ENCODE results near the gene MCC. TPM values are rescaled to one million over a fixed set of nuclear protein-coding genes. Genes with fewer than 3 reads are reported as not detected.

The MCC gene
- total RNA-seq, 1 experiment from 2014 or later: 7.6 TPM

DNA sequence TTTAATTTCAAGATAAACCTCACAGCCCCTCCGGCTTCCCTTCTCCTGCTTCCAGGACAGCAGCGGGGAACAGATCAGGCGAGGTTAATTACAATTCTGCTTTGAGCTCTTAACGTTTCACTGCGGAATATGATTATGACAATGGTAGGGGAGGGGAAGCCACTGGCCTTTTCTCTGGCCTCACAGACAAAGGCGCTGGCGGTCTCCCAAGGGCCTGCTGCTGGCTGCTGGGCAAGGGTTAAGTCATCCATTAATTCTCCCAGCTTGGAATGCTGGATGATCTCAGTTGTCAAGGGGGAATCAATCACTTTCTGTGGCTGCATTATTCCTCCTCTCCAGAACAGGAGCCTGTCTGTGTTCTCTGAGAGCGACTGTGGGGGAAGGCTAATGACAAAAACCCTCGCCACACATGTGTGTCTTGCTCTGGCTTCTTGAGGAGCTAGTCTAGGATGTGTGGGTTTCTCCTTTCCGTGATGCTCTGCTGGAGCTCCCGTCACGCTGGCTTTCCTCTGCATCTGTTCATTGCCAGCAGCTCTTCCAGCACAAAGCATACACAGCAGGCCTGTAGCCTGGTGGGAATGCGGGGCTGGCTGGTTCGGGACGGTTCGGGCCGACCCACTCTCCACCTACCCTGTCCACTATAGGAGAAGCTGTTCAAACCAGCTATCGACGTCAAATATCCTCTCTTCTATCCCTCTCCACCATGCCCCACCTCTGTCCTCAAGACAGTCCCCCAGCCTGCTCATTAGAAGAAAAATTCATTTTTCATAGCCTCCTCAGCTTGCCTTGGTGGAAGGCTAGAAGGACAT lies 428.8 kb downstream of the MCC start:
- no peak overlapping the region for H3K23ac ChIP-seq (ENCODE audit: insufficient read length, low read depth, low read length)
- no peak overlapping the region for H3K18ac ChIP-seq (ENCODE audit: insufficient read length, low read depth, low read length)
- no peak overlapping the region for H2BK120ac ChIP-seq (ENCODE audit: low read depth, low read length, poor library complexity, severe bottlenecking)
- no peak overlapping the region for H2BK5ac ChIP-seq (ENCODE audit: insufficient read length, low read length)
- TF ChIP-seq, protein P1, sequence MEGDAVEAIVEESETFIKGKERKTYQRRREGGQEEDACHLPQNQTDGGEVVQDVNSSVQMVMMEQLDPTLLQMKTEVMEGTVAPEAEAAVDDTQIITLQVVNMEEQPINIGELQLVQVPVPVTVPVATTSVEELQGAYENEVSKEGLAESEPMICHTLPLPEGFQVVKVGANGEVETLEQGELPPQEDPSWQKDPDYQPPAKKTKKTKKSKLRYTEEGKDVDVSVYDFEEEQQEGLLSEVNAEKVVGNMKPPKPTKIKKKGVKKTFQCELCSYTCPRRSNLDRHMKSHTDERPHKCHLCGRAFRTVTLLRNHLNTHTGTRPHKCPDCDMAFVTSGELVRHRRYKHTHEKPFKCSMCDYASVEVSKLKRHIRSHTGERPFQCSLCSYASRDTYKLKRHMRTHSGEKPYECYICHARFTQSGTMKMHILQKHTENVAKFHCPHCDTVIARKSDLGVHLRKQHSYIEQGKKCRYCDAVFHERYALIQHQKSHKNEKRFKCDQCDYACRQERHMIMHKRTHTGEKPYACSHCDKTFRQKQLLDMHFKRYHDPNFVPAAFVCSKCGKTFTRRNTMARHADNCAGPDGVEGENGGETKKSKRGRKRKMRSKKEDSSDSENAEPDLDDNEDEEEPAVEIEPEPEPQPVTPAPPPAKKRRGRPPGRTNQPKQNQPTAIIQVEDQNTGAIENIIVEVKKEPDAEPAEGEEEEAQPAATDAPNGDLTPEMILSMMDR (conservative IDR thresholded peaks at IDR 0.05): no peak
- no CpG with 5 or more reads among the region's 19 CpGs for WGBS (ENCODE audit: extremely low coverage, insufficient read length, low lambda C conversion rate)
- H3K36me3 Mint-ChIP-seq (ENCODE audit: insufficient read depth in 1 of 3, low read depth in 3 of 3): peaks cover 0 to 4% (median 2%) of the 10 kb centered on the region in 3 experiments; a peak in 3 of 7 replicates
- no peak overlapping the region for H2BK12ac ChIP-seq (ENCODE audit: insufficient read length, low read depth, low read length)
- H3K9ac ChIP-seq (ENCODE audit: extremely low read depth, insufficient read length, low read length): no peak overlapping the region
- H3K4me1 ChIP-seq (ENCODE audit: insufficient read depth, low read length): no peaks in the 10 kb centered on the region; the same call in 1 of the 2 replicates
- no peak overlapping the region for H2BK15ac ChIP-seq (ENCODE audit: low read depth, low read length)
- no peaks in the 10 kb centered on the region for H3K27me3 ChIP-seq (ENCODE audit: insufficient read depth, low read length)
- no peak overlapping the region for H4K91ac ChIP-seq (ENCODE audit: insufficient read length, low read depth, low read length)
- DNase-seq: peak; percentile 12
- H3K9me3 ChIP-seq (ENCODE audit: control insufficient read depth, low read depth, low read length): no peaks in the 10 kb centered on the region
- H3T11ph ChIP-seq (ENCODE audit: low read length): no peak overlapping the region
- no peaks in the 10 kb centered on the region for H3K79me1 ChIP-seq (ENCODE audit: insufficient read depth, low read depth, low read length, poor library complexity, severe bottlenecking)
- no peak overlapping the region for H3K4me3 Mint-ChIP-seq
- no peak overlapping the region for H3K4ac ChIP-seq (ENCODE audit: low read depth, low read length)
- H3K27ac ChIP-seq (ENCODE audit: insufficient read length, low read depth, low read length): no peak overlapping the region
- no peaks in the 10 kb centered on the region for H3K27me3 Mint-ChIP-seq (ENCODE audit: low read depth)
- H4K8ac ChIP-seq (replicated peaks; ENCODE audit: insufficient read length, low read depth, low read length): no peak overlapping the region
- peak overlapping the region; percentile 56 to 85 (median 75); a peak in 5 of 7 replicates for H3K27ac Mint-ChIP-seq
- no peak overlapping the region for H3K56ac ChIP-seq (ENCODE audit: insufficient read length, low read depth, low read length)
- no peaks in the 10 kb centered on the region for H4K20me1 ChIP-seq (ENCODE audit: control insufficient read depth, insufficient read depth, insufficient read length)
- peaks cover 13 to 15% of the 10 kb centered on the region in 2 experiments for H3K4me1 Mint-ChIP-seq
- H4K5ac ChIP-seq (ENCODE audit: insufficient read length, low read depth, low read length): no peak overlapping the region
- no peak overlapping the region for H3K4me2 ChIP-seq (ENCODE audit: insufficient read depth, insufficient read length, low read length)
- no peaks in the 10 kb centered on the region for H3K79me2 ChIP-seq (ENCODE audit: insufficient read depth, low read length)
- H3K23me2 ChIP-seq (ENCODE audit: insufficient read length, low read depth, low read length, poor library complexity, severe bottlenecking): no peaks in the 10 kb centered on the region
- no peak overlapping the region for H2AFZ ChIP-seq (ENCODE audit: low read length)
- no peak overlapping the region for H2AK5ac ChIP-seq (ENCODE audit: insufficient read length, low read length)
- no peak overlapping the region for H3K14ac ChIP-seq (ENCODE audit: insufficient read depth, low read length)
- no peak overlapping the region for H2BK20ac ChIP-seq (ENCODE audit: low read depth, low read length, poor library complexity, severe bottlenecking)
- no peaks in the 10 kb centered on the region for H3K9me3 Mint-ChIP-seq

All from H9 (cell line).